Measurements from ENCODE around the gene TRMO. TPM values are rescaled to one million over a fixed set of nuclear protein-coding genes. Genes with fewer than 3 reads are reported as not detected.
A peak's percentile ranks its signal among the peaks of the same experiment; 100 is the strongest.

TRMO gene
- total RNA-seq, 1 experiment from 2014 or later, result 15.8 TPM

DNA sequence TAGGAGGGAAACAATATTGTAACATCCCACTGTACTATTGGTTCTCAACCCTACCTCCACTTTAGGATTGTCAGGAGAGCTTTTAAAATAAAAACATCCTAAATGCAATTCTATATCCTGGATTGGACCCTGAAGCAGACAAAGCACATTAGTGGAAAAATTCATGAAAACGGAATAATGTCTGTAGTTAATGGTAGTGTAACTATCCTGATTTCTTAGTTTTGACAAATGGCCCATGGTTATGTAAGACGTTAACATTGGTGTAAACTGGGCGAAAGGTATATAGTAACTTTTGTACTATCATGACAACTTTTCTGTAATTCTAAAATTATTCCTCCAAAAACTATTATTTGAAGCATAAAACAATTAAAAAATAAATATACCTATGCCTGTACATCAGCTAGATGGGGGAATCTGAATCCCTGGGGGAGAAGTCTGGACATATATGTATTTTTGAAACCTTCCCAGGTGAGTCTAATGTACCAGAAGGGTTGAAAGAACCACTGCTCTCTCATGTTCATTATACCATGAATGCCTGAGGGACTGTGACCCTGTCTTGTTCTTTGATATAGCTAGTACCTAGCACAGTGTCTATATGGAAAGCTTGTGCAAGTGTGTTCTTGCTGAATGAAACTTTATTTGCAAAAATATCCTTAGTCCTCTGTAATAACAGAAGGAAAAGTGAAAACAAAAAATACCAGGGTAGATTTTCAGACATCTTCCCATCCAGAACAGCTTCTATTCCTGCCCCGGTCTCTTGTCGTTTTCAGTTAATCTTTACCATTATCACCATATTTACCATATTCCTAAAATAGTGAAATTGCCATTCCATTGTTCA, 3.4 kb upstream of the TRMO start:
- ChIA-PET CTCF (interaction anchor here (0.6 to 0.7 kb wide), 3 partner anchors 11 to 214 kb away, joined by 3 to 5 read pairs (median 4); no protein-coding TSS in a partner anchor), POLR2A (ENCODE audit: unreplicated experiment) (interaction anchor here (0.6 kb wide), 1 partner anchor 130 kb away, joined by 5 read pairs; no protein-coding TSS in a partner anchor)
- Histone ChIP-seq H3K4me3 (no peak overlapping the region), H2AFZ (no peak overlapping the region), H3K9me3 (ENCODE audit: insufficient read depth, low read depth) (no peaks in the 10 kb centered on the region), H3K4me2 (no peak overlapping the region), H3K27ac (no peak overlapping the region), H3K4me1 (replicated peaks; ENCODE audit: insufficient read depth) (peaks cover 17% of the 10 kb centered on the region; the same call in 1 of the 2 replicates), H3K36me3 (ENCODE audit: low read depth) (no peaks in the 10 kb centered on the region), H3K9me2 (ENCODE audit: insufficient read depth) (no peaks in the 10 kb centered on the region), H3K79me2 (ENCODE audit: low read depth) (peaks cover 12% of the 10 kb centered on the region), H3F3A (ENCODE audit: insufficient read depth, low read depth) (peaks cover 16% of the 10 kb centered on the region; the same call in 1 of the 2 replicates), H4K20me1 (ENCODE audit: insufficient read depth) (no peaks in the 10 kb centered on the region), H3K27me3 (ENCODE audit: insufficient read depth, low read depth) (no peaks in the 10 kb centered on the region)
- intact Hi-C loops (cut with micrococcal nuclease; ENCODE audit: unreplicated experiment), result no loop called here
- DNase-seq, result no peak
- BruUV-seq (replicated peaks), result no TSS peak
- TF ChIP-seq, protein P1, sequence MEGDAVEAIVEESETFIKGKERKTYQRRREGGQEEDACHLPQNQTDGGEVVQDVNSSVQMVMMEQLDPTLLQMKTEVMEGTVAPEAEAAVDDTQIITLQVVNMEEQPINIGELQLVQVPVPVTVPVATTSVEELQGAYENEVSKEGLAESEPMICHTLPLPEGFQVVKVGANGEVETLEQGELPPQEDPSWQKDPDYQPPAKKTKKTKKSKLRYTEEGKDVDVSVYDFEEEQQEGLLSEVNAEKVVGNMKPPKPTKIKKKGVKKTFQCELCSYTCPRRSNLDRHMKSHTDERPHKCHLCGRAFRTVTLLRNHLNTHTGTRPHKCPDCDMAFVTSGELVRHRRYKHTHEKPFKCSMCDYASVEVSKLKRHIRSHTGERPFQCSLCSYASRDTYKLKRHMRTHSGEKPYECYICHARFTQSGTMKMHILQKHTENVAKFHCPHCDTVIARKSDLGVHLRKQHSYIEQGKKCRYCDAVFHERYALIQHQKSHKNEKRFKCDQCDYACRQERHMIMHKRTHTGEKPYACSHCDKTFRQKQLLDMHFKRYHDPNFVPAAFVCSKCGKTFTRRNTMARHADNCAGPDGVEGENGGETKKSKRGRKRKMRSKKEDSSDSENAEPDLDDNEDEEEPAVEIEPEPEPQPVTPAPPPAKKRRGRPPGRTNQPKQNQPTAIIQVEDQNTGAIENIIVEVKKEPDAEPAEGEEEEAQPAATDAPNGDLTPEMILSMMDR (conservative IDR thresholded peaks at IDR 0.05), result no peak
- TF ChIP-seq EZH2 (IDR thresholded peaks at IDR 0.05; ENCODE audit: low read depth), result no peak

DNA sequence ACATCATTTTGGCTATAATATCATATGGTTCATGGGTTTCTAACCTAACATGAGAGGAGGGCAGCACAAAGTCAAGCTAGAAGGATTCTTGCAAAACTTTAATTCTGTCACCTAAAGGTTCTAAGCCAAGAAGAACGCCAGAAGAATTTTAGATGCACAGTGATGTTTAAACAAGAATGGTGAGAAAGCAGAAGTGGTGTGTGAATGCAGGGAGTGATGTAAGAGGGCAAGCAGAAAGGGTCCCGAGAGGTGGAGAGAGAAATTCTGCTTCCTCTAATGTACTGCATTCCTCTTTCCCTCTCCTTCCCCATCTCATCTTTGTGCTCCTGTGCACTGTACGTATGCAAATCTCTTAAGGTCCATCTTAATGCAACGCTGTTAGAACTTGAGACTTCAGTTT, 2.1 kb upstream of the TRMO start:
- BruUV-seq (replicated peaks), result no TSS peak
- Histone ChIP-seq H3K4me2 (peak overlapping the region; percentile 91; the same call in 1 of the 2 replicates), H3K27me3 (ENCODE audit: insufficient read depth, low read depth) (no peaks in the 10 kb centered on the region), H3K9me3 (ENCODE audit: insufficient read depth, low read depth) (no peaks in the 10 kb centered on the region), H3K79me2 (ENCODE audit: low read depth) (peaks cover 22% of the 10 kb centered on the region), H3K4me3 (no peak overlapping the region), H3K9me2 (ENCODE audit: insufficient read depth) (no peaks in the 10 kb centered on the region), H3K4me1 (replicated peaks; ENCODE audit: insufficient read depth) (peaks cover 18% of the 10 kb centered on the region; the same call in 1 of the 2 replicates), H3F3A (ENCODE audit: insufficient read depth, low read depth) (peaks cover 16% of the 10 kb centered on the region), H3K27ac (no peak overlapping the region), H3K36me3 (ENCODE audit: low read depth) (no peaks in the 10 kb centered on the region), H2AFZ (peak overlapping the region; percentile 70; the same call in 1 of the 2 replicates), H4K20me1 (ENCODE audit: insufficient read depth) (no peaks in the 10 kb centered on the region)
- ChIA-PET POLR2A (ENCODE audit: unreplicated experiment) (interaction anchor here (0.6 to 0.7 kb wide), 2 partner anchors 35 to 41 kb away, joined by 5 to 9 read pairs; no protein-coding TSS in a partner anchor), CTCF (interaction anchor here (0.6 kb wide), 1 partner anchor 440 kb away, joined by 6 read pairs; no protein-coding TSS in a partner anchor)
- intact Hi-C loops (cut with micrococcal nuclease; ENCODE audit: unreplicated experiment), result loop anchor here (5.0 kb wide), 1 partner anchor 268 kb away; the partner anchor contains the start of gene CORO2A
- no peak for TF ChIP-seq EZH2 (IDR thresholded peaks at IDR 0.05; ENCODE audit: low read depth)
- TF ChIP-seq, protein P1 (conservative IDR thresholded peaks at IDR 0.05), result no peak
- DNase-seq, result no peak

DNA sequence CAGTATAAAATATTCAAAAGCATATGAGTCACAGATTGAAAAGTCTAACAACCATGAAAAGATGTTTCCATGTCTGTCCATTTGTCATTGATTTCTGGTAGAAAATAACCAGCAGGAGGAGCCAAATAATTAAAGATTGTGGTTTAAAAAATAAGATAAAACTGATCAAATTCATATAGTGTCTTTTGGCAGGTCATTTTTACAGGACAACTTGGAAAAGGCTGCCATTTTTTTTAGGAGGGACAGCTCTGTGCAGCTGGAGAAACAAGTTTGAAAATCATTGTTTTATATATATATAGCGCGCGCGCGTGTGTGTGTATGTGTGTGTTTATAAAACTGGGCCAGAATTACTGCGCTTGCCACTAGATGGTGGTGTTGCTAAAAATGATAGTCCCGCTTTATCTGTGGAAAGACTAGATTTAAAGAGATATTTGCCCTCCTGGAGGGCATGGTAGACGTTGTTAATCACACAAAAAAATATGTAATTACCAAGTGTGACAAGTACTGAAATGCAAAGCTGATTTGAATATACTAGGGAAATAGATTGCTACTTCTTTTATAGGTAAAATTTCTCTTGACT, 1.3 kb upstream of the TRMO start:
- Histone ChIP-seq H3K4me2 (peak overlapping the region; percentile 91), H3K27ac (peak overlapping the region; percentile 21; the same call in 1 of the 2 replicates), H3K4me1 (replicated peaks; ENCODE audit: insufficient read depth) (peaks cover 18% of the 10 kb centered on the region; the same call in 1 of the 2 replicates), H3K9me3 (ENCODE audit: insufficient read depth, low read depth) (no peaks in the 10 kb centered on the region), H3K9me2 (ENCODE audit: insufficient read depth) (no peaks in the 10 kb centered on the region), H2AFZ (peak overlapping the region; percentile 70), H4K20me1 (ENCODE audit: insufficient read depth) (no peaks in the 10 kb centered on the region), H3K4me3 (peak overlapping the region; percentile 66; the same call in 1 of the 2 replicates), H3F3A (ENCODE audit: insufficient read depth, low read depth) (peaks cover 16% of the 10 kb centered on the region), H3K27me3 (ENCODE audit: insufficient read depth, low read depth) (no peaks in the 10 kb centered on the region), H3K79me2 (ENCODE audit: low read depth) (peaks cover 26% of the 10 kb centered on the region), H3K36me3 (ENCODE audit: low read depth) (no peaks in the 10 kb centered on the region)
- POLR2A ChIA-PET (ENCODE audit: unreplicated experiment), result interaction anchor here (0.7 kb wide), 1 partner anchor 36 kb away, joined by 5 read pairs; no protein-coding TSS in a partner anchor
- no TSS peak for BruUV-seq (replicated peaks)
- intact Hi-C loops (cut with micrococcal nuclease; ENCODE audit: unreplicated experiment), result loop anchor here (1.0 to 5.0 kb wide), 13 partner anchors 59 to 1075 kb away; partner anchors contain the start of genes ANP32B, CORO2A, NANS and NCBP1
- CTCF ChIA-PET, result interaction anchor here (0.7 to 1.7 kb wide), 3 partner anchors 23 to 133 kb away, joined by 3 to 22 read pairs (median 9); partner anchors contain the start of genes ANP32B and NANS
- TF ChIP-seq, protein P1 (conservative IDR thresholded peaks at IDR 0.05), result peak; percentile 91
- TF ChIP-seq EZH2 (IDR thresholded peaks at IDR 0.05; ENCODE audit: low read depth), result no peak
- DNase-seq, result peak; percentile 69 to 71

All from PC-9 (cell line).